ENCODE measurements around the gene USP9X.

Gene USP9X

GRCh38 chrX:41236629-41237028, 151.4 kb downstream of the USP9X start:
- no peaks in the 10 kb centered on the region for H3K9me3 ChIP-seq (ENCODE audit: insufficient read depth, low read length)
- H3K36me3 ChIP-seq (ENCODE audit: low read length): no peaks in the 10 kb centered on the region; the same call in 1 of the 2 replicates
- H3K4me3 ChIP-seq (ENCODE audit: insufficient read depth, low read length, poor library complexity, severe bottlenecking): no peak overlapping the region
- no peak overlapping the region for H2AFZ ChIP-seq (ENCODE audit: low read depth, low read length, severe bottlenecking)
- H3K9ac ChIP-seq (ENCODE audit: low read length): no peak overlapping the region
- no peaks in the 10 kb centered on the region for H3F3A ChIP-seq (ENCODE audit: insufficient read depth)
- TF ChIP-seq CTCF (IDR thresholded peaks at IDR 0.05; ENCODE audit: insufficient read depth, low read length, poor library complexity, severe bottlenecking) (no peak), EZH2phosphoT487 (conservative IDR thresholded peaks at IDR 0.05; ENCODE audit: low read length) (no peak)
- no peak overlapping the region for H3K27ac ChIP-seq (ENCODE audit: low read depth, low read length)
- H3K79me2 ChIP-seq (ENCODE audit: insufficient read depth, low read length): no peaks in the 10 kb centered on the region
- no peaks in the 10 kb centered on the region for H3K27me3 ChIP-seq (ENCODE audit: low read length)
- no peak overlapping the region for H3K4me2 ChIP-seq (ENCODE audit: low read depth, low read length, poor library complexity, severe bottlenecking)
- H3K9me2 ChIP-seq (replicated peaks; ENCODE audit: insufficient read depth, low read length): no peaks in the 10 kb centered on the region
- H4K20me1 ChIP-seq (ENCODE audit: low read depth, low read length): no peaks in the 10 kb centered on the region

GRCh38 chrX:41240509-41240908, 155.3 kb downstream of the USP9X start:
- Histone ChIP-seq H3K79me2 (ENCODE audit: insufficient read depth, low read length) (no peaks in the 10 kb centered on the region), H3K4me2 (ENCODE audit: low read depth, low read length, poor library complexity, severe bottlenecking) (no peak overlapping the region)
- TF ChIP-seq EZH2phosphoT487 (conservative IDR thresholded peaks at IDR 0.05; ENCODE audit: low read length) (no peak), CTCF (IDR thresholded peaks at IDR 0.05; ENCODE audit: insufficient read depth, low read length, poor library complexity, severe bottlenecking) (no peak)

DNA sequence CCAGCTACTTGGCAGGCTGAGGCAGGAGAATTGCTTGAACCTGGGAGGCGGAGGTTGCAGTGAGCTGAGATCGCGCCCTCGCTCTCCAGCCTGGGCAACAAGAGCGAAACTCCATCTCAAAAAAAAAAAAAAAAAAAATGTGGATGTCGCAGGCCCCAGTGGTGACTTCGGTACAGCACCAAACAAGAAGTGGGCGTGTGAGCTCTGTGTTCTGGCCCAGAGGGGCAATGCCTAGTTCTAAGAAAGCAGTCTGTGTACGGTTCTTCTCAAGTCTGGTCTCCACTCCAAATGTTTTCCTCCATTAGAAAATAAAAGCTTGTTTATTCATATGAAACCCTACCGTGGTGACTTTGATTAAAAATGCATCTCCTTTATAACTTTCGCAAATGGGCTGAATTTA, 156.7 kb downstream of the USP9X start:
- no peaks in the 10 kb centered on the region for H3K79me2 ChIP-seq (ENCODE audit: insufficient read depth, low read length)
- no peak overlapping the region for H3K4me2 ChIP-seq (ENCODE audit: low read depth, low read length, poor library complexity, severe bottlenecking)
- H3K4me3 ChIP-seq (ENCODE audit: insufficient read depth, low read length, poor library complexity, severe bottlenecking): no peak overlapping the region
- no peak overlapping the region for H2AFZ ChIP-seq (ENCODE audit: low read depth, low read length, severe bottlenecking)
- TF ChIP-seq CTCF (IDR thresholded peaks at IDR 0.05; ENCODE audit: insufficient read depth, low read length, poor library complexity, severe bottlenecking) (no peak), EZH2phosphoT487 (conservative IDR thresholded peaks at IDR 0.05; ENCODE audit: low read length) (no peak)
- H3K27ac ChIP-seq (ENCODE audit: low read depth, low read length): no peak overlapping the region
- H3K9me2 ChIP-seq (replicated peaks; ENCODE audit: insufficient read depth, low read length): no peaks in the 10 kb centered on the region
- H3K9ac ChIP-seq (ENCODE audit: low read length): no peak overlapping the region
- no peaks in the 10 kb centered on the region for H3K36me3 ChIP-seq (ENCODE audit: low read length)
- no peaks in the 10 kb centered on the region for H3F3A ChIP-seq (ENCODE audit: insufficient read depth)
- H3K27me3 ChIP-seq (ENCODE audit: low read length): no peaks in the 10 kb centered on the region
- no peaks in the 10 kb centered on the region for H3K9me3 ChIP-seq (ENCODE audit: insufficient read depth, low read length)
- H4K20me1 ChIP-seq (ENCODE audit: low read depth, low read length): no peaks in the 10 kb centered on the region

More at GRCh38 chrX:41240509-41240908, 155.3 kb downstream of the USP9X start:
- Histone ChIP-seq H2AFZ (ENCODE audit: low read depth, low read length, severe bottlenecking) (no peak overlapping the region), H3K36me3 (ENCODE audit: low read length) (no peaks in the 10 kb centered on the region), H3K9me2 (replicated peaks; ENCODE audit: insufficient read depth, low read length) (no peaks in the 10 kb centered on the region), H3F3A (ENCODE audit: insufficient read depth) (no peaks in the 10 kb centered on the region), H3K4me3 (ENCODE audit: insufficient read depth, low read length, poor library complexity, severe bottlenecking) (no peak overlapping the region), H3K27ac (ENCODE audit: low read depth, low read length) (no peak overlapping the region), H3K9ac (ENCODE audit: low read length) (no peak overlapping the region), H3K9me3 (ENCODE audit: insufficient read depth, low read length) (no peaks in the 10 kb centered on the region), H4K20me1 (ENCODE audit: low read depth, low read length) (no peaks in the 10 kb centered on the region), H3K27me3 (ENCODE audit: low read length) (no peaks in the 10 kb centered on the region)
